Hematopoietic multipotent progenitor cell treated with erythropoietin and hydrocortisone succinate and interleukin-3 and kit ligand, for 6 days (in vitro differentiated cells): Measurements from ENCODE around the gene MAPK7.

Experiments used
- DNase-seq: peaks from one replicate; pipeline ENCODE4 v3.0.0-alpha.2; 2015

Gene MAPK7

GRCh38 chr17:19381741-19382444 lies 3.6 kb downstream of the MAPK7 start:
- no peak for DNase-seq

DNA sequence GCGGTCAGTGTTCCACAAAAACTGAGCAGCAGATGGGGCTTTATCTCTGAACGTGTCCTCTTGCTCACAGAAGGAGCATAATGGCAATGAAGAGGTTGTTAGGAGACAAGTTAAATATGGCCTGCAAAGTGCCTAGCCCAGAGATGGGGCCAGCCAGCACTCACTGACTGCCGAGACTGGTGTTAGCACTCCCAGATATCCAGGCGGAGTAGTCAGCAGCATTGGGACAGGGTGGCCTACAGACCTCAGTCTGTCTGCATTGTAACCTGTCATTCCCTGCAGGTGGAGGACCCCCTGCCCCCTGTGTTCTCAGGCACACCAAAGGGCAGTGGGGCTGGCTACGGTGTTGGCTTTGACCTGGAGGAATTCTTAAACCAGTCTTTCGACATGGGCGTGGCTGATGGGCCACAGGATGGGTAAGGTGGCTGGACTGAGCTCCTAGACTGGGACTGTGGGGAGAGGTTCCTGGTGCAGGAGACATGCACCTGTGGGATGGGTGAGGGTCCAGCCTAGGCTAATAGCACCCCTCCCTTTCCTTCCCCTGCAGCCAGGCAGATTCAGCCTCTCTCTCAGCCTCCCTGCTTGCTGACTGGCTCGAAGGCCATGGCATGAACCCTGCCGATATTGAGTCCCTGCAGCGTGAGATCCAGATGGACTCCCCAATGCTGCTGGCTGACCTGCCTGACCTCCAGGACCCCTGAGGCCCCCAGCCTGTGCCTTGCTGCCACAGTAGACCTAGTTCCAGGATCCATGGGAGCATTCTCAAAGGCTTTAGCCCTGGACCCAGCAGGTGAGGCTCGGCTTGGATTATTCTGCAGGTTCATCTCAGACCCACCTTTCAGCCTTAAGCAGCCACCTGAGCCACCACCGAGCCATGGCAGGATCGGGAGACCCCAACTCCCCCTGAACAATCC lies 4.5 kb downstream of the MAPK7 start:
- no peak for DNase-seq

DNA sequence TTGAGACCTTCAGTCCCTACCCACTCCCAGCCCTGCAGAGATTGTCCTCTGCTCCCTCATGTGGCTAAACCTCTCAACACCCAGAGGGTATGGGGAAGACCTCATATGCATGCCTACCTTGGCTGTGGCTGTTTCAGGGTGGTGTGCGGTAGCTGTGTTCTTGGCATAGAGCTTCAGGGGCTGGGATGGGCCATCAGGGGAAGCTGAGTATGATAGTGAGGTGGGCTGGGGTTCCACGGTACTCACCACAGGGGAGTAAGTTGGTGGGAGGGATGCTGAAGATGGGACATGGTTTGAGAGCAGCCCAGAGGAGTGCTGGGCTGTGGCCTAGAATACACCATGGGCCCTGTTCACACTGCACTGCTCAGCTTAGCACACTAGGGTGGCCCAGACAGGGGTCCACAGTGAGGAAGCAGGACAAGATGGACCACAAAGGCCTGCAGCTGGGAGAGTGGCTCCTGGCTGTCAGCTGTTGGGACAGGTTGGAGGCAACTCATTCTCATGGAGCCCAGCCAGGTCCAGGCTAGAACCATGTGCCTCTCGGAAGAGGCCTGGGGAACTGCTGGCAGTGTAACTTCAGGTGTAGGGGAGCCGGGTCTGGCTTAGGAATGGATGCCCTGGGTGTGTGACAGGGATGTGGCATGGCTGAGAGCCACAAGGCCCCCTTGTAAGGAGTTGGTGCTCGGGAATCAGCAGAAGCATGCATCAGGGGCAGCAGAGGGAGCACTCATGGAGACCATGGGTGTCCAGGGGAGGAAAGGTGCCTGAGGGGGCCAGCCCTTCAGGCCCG lies 5.6 kb downstream of the MAPK7 start:
- DNase-seq, result no peak

DNA sequence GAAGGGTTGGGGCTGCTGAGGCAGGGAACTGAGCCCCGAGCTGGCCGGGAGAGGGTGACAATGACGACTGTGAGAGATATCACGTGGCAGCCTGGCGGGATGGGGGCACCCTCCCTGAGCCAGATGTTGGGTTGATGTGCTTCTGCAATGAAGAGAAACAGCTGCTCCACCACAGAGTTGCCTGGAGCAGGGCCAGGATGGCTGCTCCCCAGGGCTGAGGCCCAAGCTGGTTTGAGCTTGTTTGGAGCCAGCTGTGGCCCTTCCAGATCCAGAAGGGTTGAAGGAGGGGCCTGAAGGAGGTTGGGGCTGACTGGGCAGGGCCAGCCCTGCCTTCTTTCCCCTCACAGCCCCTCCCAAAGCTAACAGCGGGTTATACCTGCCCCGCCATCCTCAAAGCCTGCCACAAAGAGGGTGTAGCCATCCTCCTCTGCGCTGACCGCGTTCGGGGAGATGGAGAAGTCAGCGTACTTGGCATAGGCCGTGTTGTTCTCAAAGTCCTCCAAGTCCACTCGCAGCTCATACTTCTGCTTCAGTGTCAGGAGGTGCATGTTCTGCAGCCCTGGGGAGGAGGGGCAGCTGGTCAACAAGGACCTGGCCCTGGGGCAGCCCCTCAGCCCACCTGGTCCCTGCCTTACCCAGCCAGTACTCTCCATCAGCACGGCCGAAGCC lies 6.6 kb downstream of the MAPK7 start:
- DNase-seq, result peak; percentile 95

- no peak for DNase-seq
Measured at GRCh38 chr17:19385521-19385983, 7.3 kb downstream of the MAPK7 start.

DNA sequence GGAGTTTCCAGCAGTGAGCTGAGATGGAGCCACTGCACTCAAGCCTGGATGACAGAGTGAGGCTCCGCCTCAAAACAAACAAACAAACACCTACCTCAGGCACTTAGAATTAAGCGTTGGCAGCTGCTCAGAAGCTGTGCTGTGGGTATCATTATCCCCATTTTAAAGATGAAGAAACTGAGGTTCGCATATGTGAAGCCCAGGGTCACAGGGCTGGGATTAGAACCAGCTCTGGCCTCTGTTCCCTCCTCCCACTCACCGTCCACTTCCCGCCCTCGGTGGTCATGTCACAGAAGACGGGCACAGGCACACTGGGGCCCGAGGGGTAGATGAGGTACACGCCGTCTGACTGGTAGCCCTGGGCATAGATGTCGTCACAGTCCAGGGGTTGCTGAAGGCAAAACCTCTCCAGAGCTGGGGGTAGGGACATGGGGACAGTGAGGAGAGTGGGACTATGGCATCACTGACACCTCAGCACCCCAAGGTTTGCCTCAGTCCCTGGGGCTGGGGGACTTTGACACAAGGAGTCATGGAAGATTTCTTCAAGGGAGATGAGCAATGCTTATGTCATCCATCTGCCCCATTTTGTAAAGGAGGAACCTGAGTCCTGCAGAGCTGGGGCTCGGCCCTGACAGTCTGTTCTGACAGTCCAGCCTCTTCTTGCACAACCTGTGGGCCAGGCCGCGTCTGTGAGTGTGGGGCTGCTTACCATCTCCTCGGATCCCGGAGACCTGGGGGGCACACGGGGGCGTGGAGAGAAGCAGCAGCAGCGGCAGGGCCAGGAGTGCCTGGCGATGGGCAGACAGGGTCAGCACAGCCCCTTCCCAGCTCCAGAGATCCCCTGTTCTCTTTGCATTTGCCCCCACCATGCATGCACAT lies 8.0 kb downstream of the MAPK7 start:
- peak; percentile 62 for DNase-seq

- no peak for DNase-seq
Measured at GRCh38 chr17:19386974-19387920, 8.9 kb downstream of the MAPK7 start, which contains the start of gene MFAP4. MFAP4 (minus strand) TSS chr17:19387190; CDS start chr17:19387155, 35 bp downstream.

GRCh38 chr17:19387921-19388521 lies 9.7 kb downstream of the MAPK7 start:
- DNase-seq, result no peak

GRCh38 chr17:19388791-19389785 lies 10.8 kb downstream of the MAPK7 start:
- peak; percentile 64 for DNase-seq

- DNase-seq, result no peak
Measured at GRCh38 chr17:19390951-19391350, 12.7 kb downstream of the MAPK7 start.

DNA sequence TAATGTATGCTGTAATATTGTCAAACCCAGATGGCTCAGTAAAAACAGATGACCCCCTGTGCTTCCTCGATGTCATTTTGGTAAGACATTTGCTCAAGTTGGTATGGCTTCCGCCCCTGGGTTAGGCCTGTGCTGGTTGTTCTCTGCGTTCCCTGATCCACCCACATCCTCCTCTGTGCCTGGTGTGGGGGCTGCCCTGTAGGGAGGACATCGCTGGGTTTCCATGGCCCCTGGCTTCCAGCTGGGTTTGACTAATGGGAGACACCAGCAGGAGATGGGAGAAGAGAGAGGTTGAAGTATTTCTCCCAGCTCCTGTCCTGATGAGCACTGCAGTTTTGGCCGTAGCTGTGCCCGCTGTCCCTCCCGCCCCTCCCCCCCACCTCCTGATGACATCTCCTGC lies 13.1 kb downstream of the MAPK7 start:
- DNase-seq, result no peak

DNA sequence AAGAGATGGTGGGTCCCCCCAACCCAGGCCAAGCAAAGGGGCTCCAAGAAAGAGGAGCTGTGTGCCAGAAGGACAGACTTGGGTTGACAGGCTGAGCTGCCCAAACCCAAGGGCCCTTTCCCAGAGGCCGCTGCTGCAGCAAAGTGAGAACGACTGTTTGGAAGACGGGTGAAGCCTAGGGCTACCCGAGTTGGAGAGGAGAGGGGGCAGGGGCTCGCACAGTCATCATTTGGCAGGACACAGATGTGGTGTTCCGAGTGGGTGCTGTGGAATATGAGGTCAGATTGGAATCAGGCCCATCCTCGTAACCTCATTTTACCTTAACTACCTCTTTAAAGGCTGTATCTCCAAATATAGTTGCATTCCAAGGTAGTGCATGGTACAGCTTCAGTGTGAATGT lies 14.0 kb downstream of the MAPK7 start:
- no peak for DNase-seq

DNA sequence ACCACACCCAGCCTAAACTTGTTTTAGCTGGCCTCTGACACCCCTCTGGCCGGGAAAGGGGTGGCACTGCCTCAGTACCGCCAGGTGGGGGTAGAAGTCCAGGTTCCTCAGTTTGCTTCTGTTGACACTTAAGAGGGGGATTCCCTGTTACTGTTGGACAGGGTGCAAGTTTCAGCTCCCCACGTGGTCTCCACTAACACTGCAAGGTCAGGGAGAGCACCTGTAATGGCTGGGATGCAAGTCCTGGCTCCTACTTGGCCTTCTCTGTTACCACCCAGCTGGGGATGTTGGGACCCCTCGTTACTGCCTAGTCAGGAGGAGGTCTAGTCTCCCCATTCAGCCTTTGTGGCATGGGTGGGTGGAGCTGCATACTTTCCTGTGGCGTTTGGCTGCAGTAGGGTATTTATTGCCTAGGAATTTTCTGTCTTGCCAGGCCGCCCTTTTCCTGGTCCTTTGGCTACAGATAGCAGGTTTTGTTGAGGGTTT lies 19.3 kb downstream of the MAPK7 start:
- DNase-seq, result no peak

DNA sequence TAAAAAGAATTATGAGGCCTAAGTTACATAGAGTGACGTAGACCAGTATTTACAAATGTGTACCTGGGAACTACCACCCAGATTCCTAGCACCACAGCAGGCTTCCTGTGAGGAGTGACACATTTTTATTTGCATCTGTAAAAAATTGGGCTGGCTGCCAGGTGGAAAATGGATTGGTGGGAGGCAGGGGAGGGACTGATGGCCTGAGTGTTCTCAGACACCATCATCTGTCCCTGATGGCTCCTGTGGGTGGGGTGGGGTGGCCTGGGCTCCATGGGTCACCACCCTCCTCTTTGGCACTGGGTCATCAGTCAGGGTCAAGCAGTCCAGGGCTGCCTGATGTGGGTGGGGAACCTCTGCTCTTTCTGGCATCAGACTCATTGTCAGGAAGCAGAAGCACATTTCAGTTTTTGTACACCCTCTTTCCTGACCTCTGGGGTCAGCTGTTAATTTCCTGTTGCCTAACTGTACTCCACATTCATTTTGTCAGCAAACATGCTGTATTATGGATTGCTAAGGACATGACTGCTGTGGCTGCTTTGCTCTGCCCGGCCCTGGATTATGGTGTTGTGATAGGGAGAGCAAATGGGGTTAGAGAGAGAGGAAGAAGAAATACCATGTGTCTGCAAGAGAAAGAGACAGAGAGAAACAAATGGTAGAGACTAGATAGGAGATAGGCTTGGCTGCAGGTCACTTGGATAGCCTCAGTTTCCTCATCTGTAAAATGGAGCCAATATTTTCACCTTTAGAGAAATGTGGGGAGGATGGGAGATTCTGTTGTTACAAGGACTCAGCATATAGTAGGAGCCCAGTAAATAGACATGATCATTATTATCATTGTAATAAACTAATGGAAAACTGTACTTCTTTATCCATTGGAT lies 20.2 kb downstream of the MAPK7 start:
- DNase-seq, result no peak

DNA sequence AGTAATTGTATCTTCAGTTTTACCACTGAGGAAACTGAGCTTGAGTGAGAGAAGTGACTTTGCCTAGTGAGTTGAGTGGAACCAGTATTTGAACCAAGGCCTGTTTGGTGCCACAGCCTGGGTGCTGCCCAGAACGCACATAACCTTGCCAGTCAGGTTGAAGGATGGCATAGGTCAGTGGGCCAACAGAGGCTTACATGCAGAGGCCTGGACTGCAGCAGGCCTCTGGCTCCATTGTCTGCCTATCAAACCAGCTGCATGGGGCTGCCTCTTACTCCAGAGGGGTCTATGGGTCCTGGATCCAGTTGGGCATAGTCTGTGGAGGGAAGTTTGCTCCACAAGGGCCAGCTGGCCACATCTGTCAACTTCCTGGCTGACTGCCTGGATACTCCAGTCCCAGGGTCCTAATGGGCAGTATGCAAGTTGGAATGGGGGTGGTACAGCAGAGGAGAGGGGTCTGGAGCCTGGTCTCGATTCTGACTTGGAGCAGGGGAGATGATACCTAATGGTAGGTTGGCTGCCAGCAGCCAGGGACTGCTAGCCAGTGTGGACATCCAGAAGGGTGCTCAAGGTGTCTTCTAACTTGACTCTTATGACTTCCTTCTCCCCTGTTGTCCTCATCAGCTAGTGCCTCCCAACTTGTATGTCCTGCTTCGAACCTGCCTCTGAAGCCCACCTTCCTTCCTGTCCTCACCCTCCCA lies 21.6 kb downstream of the MAPK7 start:
- DNase-seq, result no peak

- DNase-seq, result no peak
Measured at GRCh38 chr17:19401321-19402010, 23.2 kb downstream of the MAPK7 start.
